Measurements from ENCODE around the gene ENKUR. TPM values are rescaled to one million over a fixed set of nuclear protein-coding genes. Genes with fewer than 3 reads are reported as not detected.
A peak's percentile ranks its signal among the peaks of the same experiment; 100 is the strongest.
"Not testable (repeated sequence)": the region's sequence is repeated elsewhere in the genome, so short reads cannot be mapped to it uniquely, and the experiment has no call there.

The ENKUR gene
- total RNA-seq, 1 experiment from 2014 or later, result 0.77 TPM

DNA sequence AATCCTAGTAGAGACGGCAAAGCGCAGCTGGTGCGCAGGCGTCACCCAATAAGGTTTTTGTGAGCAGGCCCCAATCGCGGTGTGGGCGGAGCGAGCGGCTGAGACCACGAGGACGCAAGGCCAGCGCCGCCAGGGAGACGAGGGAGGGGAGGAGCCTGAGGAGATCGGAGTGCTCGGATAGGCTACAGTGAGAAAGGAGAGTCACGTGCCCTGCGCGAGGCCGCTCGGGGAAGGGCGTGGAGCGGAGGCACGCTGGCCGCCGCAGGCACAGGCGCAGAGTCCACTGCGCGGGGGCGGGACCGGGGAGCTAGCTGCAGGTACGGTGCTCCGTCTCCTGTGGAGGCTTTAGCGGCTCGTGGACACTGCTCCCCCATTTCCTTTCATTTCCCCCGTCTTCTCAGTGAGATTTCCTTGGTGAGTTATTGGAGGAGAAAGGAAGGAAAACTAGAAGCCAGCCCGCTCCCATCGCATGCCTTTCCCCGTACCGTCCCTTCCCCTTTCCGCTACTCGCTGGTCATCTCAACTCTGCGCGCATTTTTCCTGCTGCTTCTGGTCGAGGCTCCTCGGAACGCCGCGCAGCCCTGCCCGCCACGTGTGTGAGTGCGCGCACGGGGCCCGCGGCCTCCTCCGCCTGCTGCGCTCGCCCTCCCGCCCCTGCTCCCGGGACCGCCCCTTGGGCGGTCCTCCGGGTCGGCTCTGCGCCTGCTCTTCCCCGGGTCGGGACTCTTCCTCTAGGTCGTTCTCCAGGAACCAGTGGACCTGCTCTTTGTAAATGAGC is 607 bp upstream of the ENKUR start, which contains the start of gene THNSL1:
THNSL1 (plus strand) TSS at position 237 of the 778 bp plus-strand sequence. CDS start 6,612 bp downstream, outside the sequence.
- ChIA-PET CTCF (interaction anchor here (0.6 to 1.7 kb wide), 7 partner anchors 28 to 399 kb away, joined by 3 to 10 read pairs (median 3); no protein-coding TSS in a partner anchor), POLR2A (interaction anchor here (0.5 to 0.9 kb wide), 3 partner anchors 42 to 515 kb away, joined by 3 to 6 read pairs (median 4); partner anchors contain the start of gene ARHGAP21)
- Histone ChIP-seq H3K4me1 (peaks cover 8% of the 10 kb centered on the region; the same call in 1 of the 2 replicates), H3K36me3 (ENCODE audit: control insufficient read depth, insufficient read depth, low read length) (no peaks in the 10 kb centered on the region), H3K9me3 (no peaks in the 10 kb centered on the region), H3K27me3 (replicated peaks; ENCODE audit: control insufficient read depth, insufficient read depth, low read length) (no peaks in the 10 kb centered on the region), H3K4me3 (ENCODE audit: low read depth, low read length) (peak within 1 kb of the TSS; percentile 66)
- H3K27me3 Mint-ChIP-seq (ENCODE audit: insufficient read depth, unreplicated experiment), result no peaks in the 10 kb centered on the region
- peaks cover 14% of the 10 kb centered on the region for H3K4me1 Mint-ChIP-seq (ENCODE audit: low read depth, unreplicated experiment)
- no peaks in the 10 kb centered on the region for H3K9me3 Mint-ChIP-seq (ENCODE audit: unreplicated experiment)
- H3K27ac Mint-ChIP-seq (ENCODE audit: unreplicated experiment), result peak within 1 kb of the TSS; percentile 97
- peak; percentile 100 for DNase-seq
- TF ChIP-seq, protein P1, sequence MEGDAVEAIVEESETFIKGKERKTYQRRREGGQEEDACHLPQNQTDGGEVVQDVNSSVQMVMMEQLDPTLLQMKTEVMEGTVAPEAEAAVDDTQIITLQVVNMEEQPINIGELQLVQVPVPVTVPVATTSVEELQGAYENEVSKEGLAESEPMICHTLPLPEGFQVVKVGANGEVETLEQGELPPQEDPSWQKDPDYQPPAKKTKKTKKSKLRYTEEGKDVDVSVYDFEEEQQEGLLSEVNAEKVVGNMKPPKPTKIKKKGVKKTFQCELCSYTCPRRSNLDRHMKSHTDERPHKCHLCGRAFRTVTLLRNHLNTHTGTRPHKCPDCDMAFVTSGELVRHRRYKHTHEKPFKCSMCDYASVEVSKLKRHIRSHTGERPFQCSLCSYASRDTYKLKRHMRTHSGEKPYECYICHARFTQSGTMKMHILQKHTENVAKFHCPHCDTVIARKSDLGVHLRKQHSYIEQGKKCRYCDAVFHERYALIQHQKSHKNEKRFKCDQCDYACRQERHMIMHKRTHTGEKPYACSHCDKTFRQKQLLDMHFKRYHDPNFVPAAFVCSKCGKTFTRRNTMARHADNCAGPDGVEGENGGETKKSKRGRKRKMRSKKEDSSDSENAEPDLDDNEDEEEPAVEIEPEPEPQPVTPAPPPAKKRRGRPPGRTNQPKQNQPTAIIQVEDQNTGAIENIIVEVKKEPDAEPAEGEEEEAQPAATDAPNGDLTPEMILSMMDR (IDR thresholded peaks at IDR 0.05; ENCODE audit: insufficient read depth in 1 of 2, low read depth in 1 of 2, low read length in 1 of 2, severe bottlenecking in 1 of 2, unreplicated experiment in 1 of 2), result no peak
- intact Hi-C loops (cut with micrococcal nuclease; ENCODE audit: unreplicated experiment), result loop anchor here (1.0 to 5.0 kb wide), 11 partner anchors 21 to 398 kb away; no protein-coding TSS in a partner anchor
- TSS peak; percentile 74 for BruUV-seq (replicated peaks)
- peak within 1 kb of the TSS; percentile 86 for H3K4me3 Mint-ChIP-seq (ENCODE audit: unreplicated experiment)
- peaks cover 18% of the 10 kb centered on the region for H3K36me3 Mint-ChIP-seq (ENCODE audit: insufficient read depth, unreplicated experiment)

DNA sequence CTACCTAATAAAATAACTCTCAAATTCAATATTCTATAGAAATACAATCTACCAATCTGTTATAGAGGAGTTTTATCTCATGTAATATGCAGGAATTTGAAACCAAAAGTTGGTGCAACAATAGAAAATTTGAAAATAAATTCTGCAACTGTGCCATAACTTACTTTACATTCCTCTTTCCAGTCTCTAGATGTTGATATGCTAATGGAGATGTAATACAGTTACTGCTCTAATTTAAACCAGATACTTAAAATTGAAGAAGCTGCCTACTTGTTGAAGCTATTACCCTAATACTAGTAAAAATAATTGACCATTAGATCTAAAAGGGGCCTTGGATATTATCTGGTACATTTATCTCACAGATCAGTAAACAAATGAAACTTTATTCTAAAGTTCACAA is 1.4 kb downstream of the ENKUR start:
- TF ChIP-seq, protein P1 (IDR thresholded peaks at IDR 0.05; ENCODE audit: insufficient read depth in 1 of 2, low read depth in 1 of 2, low read length in 1 of 2, severe bottlenecking in 1 of 2, unreplicated experiment in 1 of 2), result no peak
- Histone ChIP-seq H3K4me1 (peaks cover 8% of the 10 kb centered on the region; the same call in 1 of the 2 replicates), H3K27me3 (replicated peaks; ENCODE audit: control insufficient read depth, insufficient read depth, low read length) (no peaks in the 10 kb centered on the region), H3K4me3 (ENCODE audit: low read depth, low read length) (no peak overlapping the region), H3K36me3 (ENCODE audit: control insufficient read depth, insufficient read depth, low read length) (no peaks in the 10 kb centered on the region), H3K9me3 (no peaks in the 10 kb centered on the region)
- no peak for DNase-seq
- no peak overlapping the region for H3K27ac Mint-ChIP-seq (ENCODE audit: unreplicated experiment)
- H3K9me3 Mint-ChIP-seq (ENCODE audit: unreplicated experiment), result no peaks in the 10 kb centered on the region
- POLR2A ChIA-PET, result no interaction called here
- H3K36me3 Mint-ChIP-seq (ENCODE audit: insufficient read depth, unreplicated experiment), result peaks cover 18% of the 10 kb centered on the region
- H3K27me3 Mint-ChIP-seq (ENCODE audit: insufficient read depth, unreplicated experiment), result no peaks in the 10 kb centered on the region
- intact Hi-C loops (cut with micrococcal nuclease; ENCODE audit: unreplicated experiment), result no loop called here
- no peak overlapping the region for H3K4me3 Mint-ChIP-seq (ENCODE audit: unreplicated experiment)
- BruUV-seq (replicated peaks), result no TSS peak
- peaks cover 14% of the 10 kb centered on the region for H3K4me1 Mint-ChIP-seq (ENCODE audit: low read depth, unreplicated experiment)
- CTCF ChIA-PET, result no interaction called here

DNA sequence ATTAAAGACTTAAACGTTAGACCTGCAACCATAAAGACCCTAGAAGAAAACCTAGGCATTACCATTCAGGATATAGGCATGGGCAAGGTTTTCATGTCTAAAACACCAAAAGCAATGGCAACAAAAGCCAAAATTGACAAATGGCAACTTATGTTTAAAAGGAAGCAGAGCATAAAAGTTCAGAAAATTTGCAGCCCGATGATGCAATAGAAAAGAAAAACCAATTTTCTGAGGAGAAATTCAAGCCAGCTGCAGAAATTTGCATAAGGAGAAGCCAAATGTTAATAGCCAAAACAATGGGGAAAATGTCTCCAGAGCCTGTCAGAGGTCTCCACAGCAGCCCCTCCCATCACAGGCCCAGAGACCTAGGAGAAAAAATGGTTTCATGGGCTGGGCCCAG is 4.4 kb downstream of the ENKUR start:
- H3K9me3 ChIP-seq; BruUV-seq (replicated peaks); CTCF ChIA-PET; H3K36me3 ChIP-seq (ENCODE audit: control insufficient read depth, insufficient read depth, low read length); intact Hi-C loops (cut with micrococcal nuclease; ENCODE audit: unreplicated experiment); H3K4me3 Mint-ChIP-seq (ENCODE audit: unreplicated experiment); DNase-seq; H3K4me1 Mint-ChIP-seq (ENCODE audit: low read depth, unreplicated experiment); H3K36me3 Mint-ChIP-seq (ENCODE audit: insufficient read depth, unreplicated experiment); H3K27me3 Mint-ChIP-seq (ENCODE audit: insufficient read depth, unreplicated experiment); H3K4me1 ChIP-seq; POLR2A ChIA-PET; H3K27me3 ChIP-seq (replicated peaks; ENCODE audit: control insufficient read depth, insufficient read depth, low read length); H3K4me3 ChIP-seq (ENCODE audit: low read depth, low read length); H3K9me3 Mint-ChIP-seq (ENCODE audit: unreplicated experiment); H3K27ac Mint-ChIP-seq (ENCODE audit: unreplicated experiment): not testable (repeated sequence)

Data from Caco-2 (cell line).